Adrenal gland (tissue), 5 donors: Measurements from ENCODE around the gene EHMT2.

Experiments used
- POLR2A ChIP-seq, 2 donors: fragments of 450-650 bp; IDR thresholded peaks; one replicate each; pipeline ENCODE4 v1.6.1; 2017; ENCODE audit warnings: antibody characterized with exemption in 2 of 2, mild to moderate bottlenecking in 2 of 2, moderate library complexity in 1 of 2
- TF ChIP-seq, protein P1 (sequence below), 6 experiments: fragments of 450-650 bp in 4 of 6; fragments of 200-600 bp in 2 of 6; sonication (generic) in 1 of 6; IDR thresholded peaks; 1 replicate in 5 of 6; 2 replicates in 1 of 6; pipeline versions ENCODE4 v1.5.1 to v1.8.0; 2016 to 2021; ENCODE audit warnings: antibody characterized with exemption in 6 of 6, mild to moderate bottlenecking in 2 of 6, moderate library complexity in 1 of 6
- donor health status: DM: no; HTN: no; CAD: no.

GRCh38 chr6:31945154-31945506 lies 47.6 kb upstream of the EHMT2 start:
- no peak for TF ChIP-seq POLR2A (IDR thresholded peaks at IDR 0.05)
- TF ChIP-seq, protein P1, sequence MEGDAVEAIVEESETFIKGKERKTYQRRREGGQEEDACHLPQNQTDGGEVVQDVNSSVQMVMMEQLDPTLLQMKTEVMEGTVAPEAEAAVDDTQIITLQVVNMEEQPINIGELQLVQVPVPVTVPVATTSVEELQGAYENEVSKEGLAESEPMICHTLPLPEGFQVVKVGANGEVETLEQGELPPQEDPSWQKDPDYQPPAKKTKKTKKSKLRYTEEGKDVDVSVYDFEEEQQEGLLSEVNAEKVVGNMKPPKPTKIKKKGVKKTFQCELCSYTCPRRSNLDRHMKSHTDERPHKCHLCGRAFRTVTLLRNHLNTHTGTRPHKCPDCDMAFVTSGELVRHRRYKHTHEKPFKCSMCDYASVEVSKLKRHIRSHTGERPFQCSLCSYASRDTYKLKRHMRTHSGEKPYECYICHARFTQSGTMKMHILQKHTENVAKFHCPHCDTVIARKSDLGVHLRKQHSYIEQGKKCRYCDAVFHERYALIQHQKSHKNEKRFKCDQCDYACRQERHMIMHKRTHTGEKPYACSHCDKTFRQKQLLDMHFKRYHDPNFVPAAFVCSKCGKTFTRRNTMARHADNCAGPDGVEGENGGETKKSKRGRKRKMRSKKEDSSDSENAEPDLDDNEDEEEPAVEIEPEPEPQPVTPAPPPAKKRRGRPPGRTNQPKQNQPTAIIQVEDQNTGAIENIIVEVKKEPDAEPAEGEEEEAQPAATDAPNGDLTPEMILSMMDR (IDR thresholded peaks at IDR 0.05): no peak
